Pancreas (tissue), 10 donors: ENCODE results near the gene MOB3B. TPM values are rescaled to one million over a fixed set of nuclear protein-coding genes. Genes with fewer than 3 reads are reported as not detected.
"Not testable (repeated sequence)": the region's sequence is repeated elsewhere in the genome, so short reads cannot be mapped to it uniquely, and the experiment has no call there.

ENCODE experiments used
- ATAC-seq, 4 donors: fragments of 200-7000 bp; cut with Tn5 transposase; one replicate each; pipeline versions ENCODE4 v1.8.0 to v1.9.1; 2020; ENCODE audit warnings: mild to moderate bottlenecking in 4 of 4, moderate library complexity in 4 of 4
- DNase-seq, 6 donors: peaks; one replicate each; pipeline ENCODE4 v3.0.0-alpha.2; 2020
- FAIRE-seq: peaks from 2 replicates; lab custom pipeline; 2012; peaks lifted over from hg19 to GRCh38; lab: Jason Lieb, UNC
- H3K27ac ChIP-seq, 4 donors: fragments of 200-600 bp; sonication (generic); 1 replicate in 3 of 4; 2 replicates in 1 of 4; pipeline versions ENCODE4 v1.5.0 to v1.8.0; 2020
- H3K27me3 ChIP-seq, 4 donors: fragments of 200-600 bp; one replicate each; pipeline ENCODE4 v1.8.0; 2021
- H3K36me3 ChIP-seq, 3 donors: fragments of 200-600 bp; sonication (generic) in 1 of 3; one replicate each; pipeline versions ENCODE4 v1.5.0 to v1.8.0; 2020 to 2021
- H3K4me1 ChIP-seq, 3 donors: fragments of 200-600 bp; one replicate each; pipeline ENCODE4 v1.8.0; 2021
- H3K4me3 ChIP-seq, 4 donors: fragments of 200-600 bp; sonication (generic) in 2 of 4; one replicate each; pipeline versions ENCODE4 v1.5.0 to v1.8.0; 2020 to 2021
- H3K9me3 ChIP-seq, 4 donors: fragments of 200-600 bp; one replicate each; pipeline ENCODE4 v1.8.0; 2021
- WGBS, 2 donors: extraction: QIAGEN DNeasy Blood & Tissue Kit; methylation state at CpG; one replicate each; pipeline ENCODE4 v1.1.7; 2013; 5-methylcytosine and 5-hydroxymethylcytosine counted together
- intact Hi-C, 3 donors: fragments of 100-400 bp; cut with DNase I; formaldehyde crosslinking; loops; one replicate each; pipeline versions ENCODE4 v1.11.1 to v1.14.2; 2022
- polyA plus RNA-seq, 2 donors: library from polyadenylated mRNA; stranded (reverse); fragments of 200-250 nt; gene quantifications; one replicate each; pipeline ENCODE4 v1.2.3, GENCODE V29; 2013
- total RNA-seq, 6 donors: library from RNA; stranded (reverse); fragmentation: NEBNext Ultra II Directional in 4 of 6; extraction: Animal tissue kit (Norgen Biotek cat#: 25700) in 4 of 6; gene quantifications; one replicate each; pipeline versions ENCODE4 v1.2.1 to v1.2.4, GENCODE V29; 2021 to 2023
- TF ChIP-seq, protein P1 (sequence below), 4 donors: fragments of 200-600 bp; sonication (generic) in 3 of 4; IDR thresholded peaks; one replicate each; pipeline versions ENCODE4 v1.5.0 to v1.8.0; 2021; ENCODE audit warnings: antibody characterized with exemption in 4 of 4
- donor health status: healthy with polysubstance abuse.
- donor health status: DM: no; HTN: no; CAD: no; lungs with moderate emphysema.
- donor health status: DM: no; HTN: no; CAD: no.
- donor health status: control.
- donor health status: control.
- donor health status: Bipolar disorder and iron deficiency.
- donor health status: DM: yes; HTN: yes; CAD: no.
- donor health status: DM: no; HTN: no; CAD: no.
- donor health status: DM: no; HTN: no; CAD: no.
- donor health status: DM: yes; HTN: yes; CAD: no.

MOB3B gene
- total and polyA plus RNA-seq, 8 donors, result 1.4 to 10.5 (median 4.0) TPM

DNA sequence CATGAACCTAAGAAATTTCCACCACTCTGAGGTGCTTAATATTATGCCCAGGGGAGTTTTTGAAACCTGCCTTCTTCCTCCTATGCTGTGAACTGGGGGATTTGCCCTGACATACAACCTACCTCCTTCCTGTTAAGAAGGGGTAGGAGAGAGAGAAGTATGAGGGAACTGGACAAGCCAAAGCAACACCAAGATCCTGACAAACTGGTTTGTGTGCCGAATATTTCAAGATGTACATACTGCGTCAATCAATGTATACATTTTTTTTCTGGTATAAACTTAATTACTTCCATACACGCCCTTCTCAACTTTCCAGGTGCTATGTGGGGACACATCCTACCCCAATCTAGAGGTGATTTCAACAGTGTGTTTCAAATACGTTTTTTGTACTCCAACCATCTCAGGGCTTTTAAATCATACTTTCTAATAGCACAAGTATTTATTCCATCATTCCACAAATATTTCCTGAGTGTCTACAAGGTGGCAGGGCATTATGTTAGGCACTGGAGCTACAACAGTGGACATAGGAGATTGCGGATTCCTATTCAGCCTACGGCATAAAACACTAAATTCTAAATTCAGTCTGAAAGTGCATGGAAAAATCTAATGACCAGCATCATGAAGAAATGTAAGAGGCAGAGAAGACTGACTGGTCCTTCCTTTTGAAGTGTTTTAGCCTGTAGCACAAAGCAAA, 75.6 kb downstream of the MOB3B start:
- no peak for ATAC-seq
- DNase-seq, result no peak
- WGBS, 2 donors, result 84 to 85% methylated on average over 6 of the region's 6 CpGs

DNA sequence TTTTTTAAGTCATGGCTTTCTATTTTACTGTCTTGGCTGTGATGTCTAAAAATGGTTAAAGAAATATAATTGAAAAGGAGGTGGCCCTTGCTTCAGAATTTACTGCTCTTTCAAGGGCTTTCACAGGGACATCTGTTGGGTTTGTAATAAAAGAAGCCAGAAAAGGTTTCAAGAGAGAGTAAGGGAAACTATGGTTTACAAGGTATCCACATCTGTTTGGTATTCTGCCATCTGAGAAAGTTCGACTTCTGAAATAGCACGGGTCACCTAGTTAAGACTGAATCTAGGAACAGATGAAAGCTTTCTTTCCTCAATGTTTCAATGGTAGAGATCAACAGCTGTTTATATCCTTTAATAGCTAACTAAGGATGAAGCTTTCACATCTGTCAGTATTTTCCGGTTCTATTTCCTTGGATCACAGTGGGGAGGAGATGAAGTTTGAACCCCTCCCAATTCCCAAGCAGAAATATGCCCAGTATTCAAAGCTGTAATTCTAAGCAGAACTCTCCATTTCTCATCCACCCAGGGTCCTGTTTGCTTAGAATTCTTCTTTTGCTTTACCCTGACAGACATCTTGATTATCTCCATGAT, 78.3 kb downstream of the MOB3B start:
- H3K9me3 ChIP-seq, result no peaks in the 10 kb centered on the region
- no peaks in the 10 kb centered on the region for H3K4me1 ChIP-seq
- intact Hi-C loops, result no loop called here
- FAIRE-seq (no peak), DNase-seq (no peak), ATAC-seq (no peak)
- H3K4me3 ChIP-seq, result no peak overlapping the region
- TF ChIP-seq, protein P1, sequence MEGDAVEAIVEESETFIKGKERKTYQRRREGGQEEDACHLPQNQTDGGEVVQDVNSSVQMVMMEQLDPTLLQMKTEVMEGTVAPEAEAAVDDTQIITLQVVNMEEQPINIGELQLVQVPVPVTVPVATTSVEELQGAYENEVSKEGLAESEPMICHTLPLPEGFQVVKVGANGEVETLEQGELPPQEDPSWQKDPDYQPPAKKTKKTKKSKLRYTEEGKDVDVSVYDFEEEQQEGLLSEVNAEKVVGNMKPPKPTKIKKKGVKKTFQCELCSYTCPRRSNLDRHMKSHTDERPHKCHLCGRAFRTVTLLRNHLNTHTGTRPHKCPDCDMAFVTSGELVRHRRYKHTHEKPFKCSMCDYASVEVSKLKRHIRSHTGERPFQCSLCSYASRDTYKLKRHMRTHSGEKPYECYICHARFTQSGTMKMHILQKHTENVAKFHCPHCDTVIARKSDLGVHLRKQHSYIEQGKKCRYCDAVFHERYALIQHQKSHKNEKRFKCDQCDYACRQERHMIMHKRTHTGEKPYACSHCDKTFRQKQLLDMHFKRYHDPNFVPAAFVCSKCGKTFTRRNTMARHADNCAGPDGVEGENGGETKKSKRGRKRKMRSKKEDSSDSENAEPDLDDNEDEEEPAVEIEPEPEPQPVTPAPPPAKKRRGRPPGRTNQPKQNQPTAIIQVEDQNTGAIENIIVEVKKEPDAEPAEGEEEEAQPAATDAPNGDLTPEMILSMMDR (IDR thresholded peaks at IDR 0.05), result no peak
- H3K36me3 ChIP-seq, result no peaks in the 10 kb centered on the region
- WGBS, 2 donors, result 82 to 84% methylated on average over 3 of the region's 3 CpGs
- H3K27me3 ChIP-seq, result no peaks in the 10 kb centered on the region
- H3K27ac ChIP-seq, result no peak overlapping the region

More for the DNA sequence above, 75.6 kb downstream of the MOB3B start:
- Histone ChIP-seq H3K4me1 (peaks cover 0 to 6% (median 4%) of the 10 kb centered on the region in 3 donors), H3K27me3 (no peaks in the 10 kb centered on the region), H3K36me3 (no peaks in the 10 kb centered on the region), H3K4me3 (no peak overlapping the region), H3K9me3 (no peaks in the 10 kb centered on the region), H3K27ac (no peak overlapping the region)
- no peak for FAIRE-seq
- TF ChIP-seq, protein P1 (IDR thresholded peaks at IDR 0.05), result no peak
- intact Hi-C loops, result no loop called here

DNA sequence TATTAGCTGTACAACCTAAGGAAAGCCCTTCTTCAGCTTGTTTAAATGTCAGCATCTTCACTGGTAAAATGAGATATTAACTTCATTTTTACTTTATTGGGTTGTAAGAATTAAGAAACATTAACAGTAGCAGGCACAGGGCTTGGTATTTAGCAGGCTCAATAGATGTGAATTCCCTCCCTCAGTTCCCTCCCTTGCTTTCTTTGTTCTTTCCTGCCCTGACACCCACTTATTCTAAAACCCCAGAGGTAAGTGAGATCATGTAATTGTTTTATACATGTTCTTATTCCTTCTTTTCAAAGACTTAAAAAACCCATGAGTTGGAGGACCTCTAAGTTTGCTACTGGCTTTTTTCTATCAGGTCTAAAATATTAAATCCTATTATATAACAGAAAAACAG, 78.9 kb downstream of the MOB3B start:
- intact Hi-C loops, result no loop called here
- H3K4me1 ChIP-seq, result no peaks in the 10 kb centered on the region
- TF ChIP-seq, protein P1 (IDR thresholded peaks at IDR 0.05), result no peak
- no peak for FAIRE-seq
- H3K27ac ChIP-seq, result no peak overlapping the region
- no peaks in the 10 kb centered on the region for H3K36me3 ChIP-seq
- no peaks in the 10 kb centered on the region for H3K9me3 ChIP-seq
- H3K27me3 ChIP-seq, result no peaks in the 10 kb centered on the region
- no peak for ATAC-seq
- no peak for DNase-seq
- H3K4me3 ChIP-seq, result no peak overlapping the region

DNA sequence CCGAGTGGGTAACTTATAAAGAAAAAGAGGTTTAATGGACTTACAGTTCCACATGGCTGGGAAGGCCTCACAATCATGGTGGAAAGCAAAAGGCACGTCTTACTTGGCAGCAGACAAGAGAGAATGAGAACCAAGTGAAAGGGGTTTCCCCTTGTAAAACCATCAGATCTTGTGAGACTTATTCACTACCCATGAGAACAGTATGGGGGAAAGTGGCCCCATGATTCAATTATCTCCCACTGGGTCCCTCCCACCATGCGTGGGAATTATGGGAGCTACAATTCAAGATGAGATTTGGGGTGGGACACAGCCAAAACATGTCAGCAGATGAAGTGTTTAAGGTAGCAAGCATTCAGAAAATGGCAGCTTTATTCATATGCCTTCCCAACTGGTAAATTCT, 81.3 kb downstream of the MOB3B start:
- not testable (repeated sequence) for H3K27me3 ChIP-seq, H3K27ac ChIP-seq, ATAC-seq, H3K9me3 ChIP-seq, H3K36me3 ChIP-seq, H3K4me3 ChIP-seq, H3K4me1 ChIP-seq, DNase-seq, FAIRE-seq
- WGBS, 2 donors, result 91 to 94% methylated on average over 3 of the region's 3 CpGs
- intact Hi-C loops, result loop anchor here in 1 of 3 donors (10.0 kb wide), 1 partner anchor 66 kb away; no protein-coding TSS in a partner anchor

DNA sequence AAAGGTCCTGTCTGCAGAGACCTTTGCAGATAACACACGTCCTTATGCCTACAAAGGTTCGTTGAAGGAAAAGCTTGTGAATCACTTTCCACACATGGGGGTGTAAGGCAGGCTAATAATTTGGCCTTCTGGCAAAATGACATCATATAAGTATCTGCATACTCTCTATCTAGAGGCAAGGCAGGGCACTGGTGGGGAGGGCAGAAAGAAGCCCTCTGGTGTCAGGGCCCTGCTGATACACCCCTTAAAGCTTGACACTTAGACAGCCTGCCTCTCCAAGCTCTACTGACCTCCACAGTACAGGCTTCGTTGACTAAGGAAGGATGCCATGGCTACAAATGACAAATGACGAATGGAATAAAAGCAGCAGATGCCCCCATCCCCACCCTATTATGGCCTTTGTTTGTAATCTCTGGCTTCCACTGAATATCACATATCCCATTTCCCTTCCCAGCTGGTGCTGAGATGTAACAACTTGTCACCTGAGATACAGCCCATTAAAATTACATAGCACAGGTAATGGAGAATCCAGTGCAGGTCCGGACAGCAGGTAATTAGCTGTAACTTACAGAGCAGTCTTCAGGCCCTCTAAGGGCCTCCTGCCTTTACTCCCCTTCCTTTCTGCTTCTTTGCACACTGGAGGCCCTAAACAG, 82.5 kb downstream of the MOB3B start:
- H3K27me3 ChIP-seq, result no peaks in the 10 kb centered on the region
- ATAC-seq, result no peak
- no peak overlapping the region for H3K4me3 ChIP-seq
- no peak for DNase-seq
- TF ChIP-seq, protein P1 (IDR thresholded peaks at IDR 0.05), result no peak
- FAIRE-seq, result no peak
- H3K9me3 ChIP-seq, result no peaks in the 10 kb centered on the region
- intact Hi-C loops, result loop anchor here in 1 of 3 donors (10.0 kb wide), 1 partner anchor 68 kb away; no protein-coding TSS in a partner anchor
- 61 to 64% methylated on average over 5 of the region's 5 CpGs for WGBS, 2 donors
- H3K27ac ChIP-seq, result no peak overlapping the region
- H3K36me3 ChIP-seq, result no peaks in the 10 kb centered on the region
- H3K4me1 ChIP-seq, result peaks cover 0 to 3% (median 0%) of the 10 kb centered on the region in 3 donors
